Caco-2 (cell line): ENCODE results near the gene SECISBP2L. TPM values are rescaled to one million over a fixed set of nuclear protein-coding genes. Genes with fewer than 3 reads are reported as not detected.

Experiments
- BruUV-seq: library from RNA; stranded (reverse); fragments of 400-500 nt; replicated peaks from 2 replicates; lab custom pipeline; 2021; lab: Mats Ljungman, UMichigan
- CTCF ChIA-PET: fragments of 300-600 bp; sonication (Branson Sonifier 250); formaldehyde crosslinking; loops from one replicate; lab custom pipeline; 2022; ENCODE audit warnings: antibody characterized with exemption; lab: Charles Lee
- POLR2A ChIA-PET: fragments of 300-600 bp; sonication (Branson Sonifier 250); formaldehyde crosslinking; loops from one replicate; lab custom pipeline; 2022; ENCODE audit warnings: antibody characterized with exemption; lab: Charles Lee
- DNase-seq, 2 experiments: peaks; one replicate each; pipeline versions ENCODE4 v3.0.0 to v3.0.0-alpha.2; 2020 to 2022
- H3K27me3 ChIP-seq: replicated peaks from 2 replicates; pipeline ENCODE4 v1.6.0; 2011; ENCODE audit warnings: low read length; ENCODE audit not compliant: control insufficient read depth, insufficient read depth
- H3K36me3 ChIP-seq: 2 replicates; pipeline ENCODE4 v1.5.1; 2011; ENCODE audit warnings: low read length; ENCODE audit not compliant: control insufficient read depth, insufficient read depth
- H3K4me1 ChIP-seq: fragments of 250-450 bp; sonication (Bioruptor Pico); 2 replicates; pipeline ENCODE4 v1.5.1; 2020; ENCODE audit warnings: mild to moderate bottlenecking
- H3K4me3 ChIP-seq: 2 replicates; pipeline ENCODE4 v1.5.1; 2011; ENCODE audit warnings: low read depth, mild to moderate bottlenecking, control low read depth, low read length
- H3K9me3 ChIP-seq: fragments of 250-450 bp; sonication (Bioruptor Pico); 2 replicates; pipeline ENCODE4 v1.5.1; 2020; ENCODE audit warnings: mild to moderate bottlenecking, moderate library complexity
- H3K27ac Mint-ChIP-seq: one replicate; pipeline ENCODE4 v1.8.0; 2022; ENCODE audit warnings: mixed read lengths; ENCODE audit not compliant: unreplicated experiment
- H3K27me3 Mint-ChIP-seq: one replicate; pipeline ENCODE4 v1.8.0; 2022; ENCODE audit warnings: mixed read lengths; ENCODE audit not compliant: insufficient read depth, unreplicated experiment
- H3K36me3 Mint-ChIP-seq: one replicate; pipeline ENCODE4 v1.8.0; 2022; ENCODE audit warnings: mild to moderate bottlenecking, mixed read lengths; ENCODE audit not compliant: insufficient read depth, unreplicated experiment
- H3K4me1 Mint-ChIP-seq: one replicate; pipeline ENCODE4 v1.8.0; 2022; ENCODE audit warnings: low read depth, mixed read lengths; ENCODE audit not compliant: unreplicated experiment
- H3K4me3 Mint-ChIP-seq: one replicate; pipeline ENCODE4 v1.8.0; 2022; ENCODE audit warnings: mild to moderate bottlenecking, moderate library complexity, mixed read lengths; ENCODE audit not compliant: unreplicated experiment
- H3K9me3 Mint-ChIP-seq: one replicate; pipeline ENCODE4 v1.8.0; 2022; ENCODE audit warnings: mixed read lengths; ENCODE audit not compliant: unreplicated experiment
- intact Hi-C: fragments of 100-400 bp; cut with micrococcal nuclease; formaldehyde crosslinking; loops from one replicate; pipeline ENCODE4 v1.10.0; 2022; ENCODE audit not compliant: unreplicated experiment
- total RNA-seq: library from RNA; stranded (reverse); gene quantifications from 2 replicates; pipeline ENCODE4 v1.2.3, GENCODE V29; 2022
- TF ChIP-seq, protein P1 (sequence below), 2 experiments: fragments of 200-600 bp in 1 of 2; IDR thresholded peaks; 1 replicate in 1 of 2; 2 replicates in 1 of 2; pipeline versions ENCODE4 v1.5.1 to v1.8.0; 2011 to 2022; ENCODE audit warnings: antibody characterized with exemption in 1 of 2, control low read depth in 1 of 2, inconsistent platforms in 1 of 2, low read depth in 1 of 2, low read length in 1 of 2, mild to moderate bottlenecking in 1 of 2, moderate library complexity in 1 of 2; ENCODE audit not compliant: insufficient read depth in 1 of 2, severe bottlenecking in 1 of 2, unreplicated experiment in 1 of 2

The SECISBP2L gene
- total RNA-seq, 1 experiment from 2014 or later = 27.9 TPM

DNA sequence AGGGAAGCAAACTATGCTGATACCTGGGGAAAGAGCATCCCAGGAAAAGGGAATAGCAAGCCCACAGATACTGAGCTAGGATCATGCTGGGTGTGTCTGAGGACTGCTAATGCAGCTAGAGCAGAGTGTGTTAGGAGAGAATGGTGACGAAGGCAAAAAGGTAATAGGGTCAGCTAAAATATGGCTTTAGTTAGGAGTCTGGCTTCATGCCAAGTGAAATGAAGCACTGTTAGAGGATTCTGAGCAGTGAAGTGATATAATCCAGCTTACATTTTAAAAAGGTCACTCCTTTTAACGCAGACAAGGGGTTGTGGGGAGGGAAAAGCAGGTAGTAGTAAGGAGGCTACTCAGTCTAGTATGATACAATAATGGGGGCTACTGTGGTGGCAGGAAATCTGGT is 30.4 kb downstream of the SECISBP2L start:
- no peaks in the 10 kb centered on the region for H3K9me3 ChIP-seq
- DNase-seq = no peak

GRCh38 chr15:48999314-48999713 is 46.9 kb downstream of the SECISBP2L start:
- H3K9me3 Mint-ChIP-seq = no peaks in the 10 kb centered on the region
- BruUV-seq = no TSS peak
- TF ChIP-seq, protein P1, sequence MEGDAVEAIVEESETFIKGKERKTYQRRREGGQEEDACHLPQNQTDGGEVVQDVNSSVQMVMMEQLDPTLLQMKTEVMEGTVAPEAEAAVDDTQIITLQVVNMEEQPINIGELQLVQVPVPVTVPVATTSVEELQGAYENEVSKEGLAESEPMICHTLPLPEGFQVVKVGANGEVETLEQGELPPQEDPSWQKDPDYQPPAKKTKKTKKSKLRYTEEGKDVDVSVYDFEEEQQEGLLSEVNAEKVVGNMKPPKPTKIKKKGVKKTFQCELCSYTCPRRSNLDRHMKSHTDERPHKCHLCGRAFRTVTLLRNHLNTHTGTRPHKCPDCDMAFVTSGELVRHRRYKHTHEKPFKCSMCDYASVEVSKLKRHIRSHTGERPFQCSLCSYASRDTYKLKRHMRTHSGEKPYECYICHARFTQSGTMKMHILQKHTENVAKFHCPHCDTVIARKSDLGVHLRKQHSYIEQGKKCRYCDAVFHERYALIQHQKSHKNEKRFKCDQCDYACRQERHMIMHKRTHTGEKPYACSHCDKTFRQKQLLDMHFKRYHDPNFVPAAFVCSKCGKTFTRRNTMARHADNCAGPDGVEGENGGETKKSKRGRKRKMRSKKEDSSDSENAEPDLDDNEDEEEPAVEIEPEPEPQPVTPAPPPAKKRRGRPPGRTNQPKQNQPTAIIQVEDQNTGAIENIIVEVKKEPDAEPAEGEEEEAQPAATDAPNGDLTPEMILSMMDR (IDR thresholded peaks at IDR 0.05; ENCODE audit: insufficient read depth in 1 of 2, low read depth in 1 of 2, low read length in 1 of 2, severe bottlenecking in 1 of 2, unreplicated experiment in 1 of 2) = no peak
- H3K4me3 Mint-ChIP-seq = no peak overlapping the region
- H3K4me1 ChIP-seq = no peaks in the 10 kb centered on the region
- no peaks in the 10 kb centered on the region for H3K36me3 ChIP-seq
- DNase-seq = no peak
- no peaks in the 10 kb centered on the region for H3K27me3 ChIP-seq
- H3K4me3 ChIP-seq = no peak overlapping the region
- POLR2A ChIA-PET = no interaction called here
- intact Hi-C loops = no loop called here
- no peaks in the 10 kb centered on the region for H3K4me1 Mint-ChIP-seq
- H3K36me3 Mint-ChIP-seq = peaks cover 33% of the 10 kb centered on the region
- H3K9me3 ChIP-seq = no peaks in the 10 kb centered on the region
- no peak overlapping the region for H3K27ac Mint-ChIP-seq
- CTCF ChIA-PET = no interaction called here
- no peaks in the 10 kb centered on the region for H3K27me3 Mint-ChIP-seq

More for the DNA sequence above, 30.4 kb downstream of the SECISBP2L start:
- Mint-ChIP-seq H3K4me1 (no peaks in the 10 kb centered on the region), H3K4me3 (no peak overlapping the region), H3K27me3 (no peaks in the 10 kb centered on the region), H3K27ac (no peak overlapping the region), H3K36me3 (peaks cover 32% of the 10 kb centered on the region), H3K9me3 (no peaks in the 10 kb centered on the region)
- no peaks in the 10 kb centered on the region for H3K27me3 ChIP-seq
- intact Hi-C loops = no loop called here
- no TSS peak for BruUV-seq
- CTCF ChIA-PET = no interaction called here
- no peaks in the 10 kb centered on the region; the same call in 1 of the 2 replicates for H3K36me3 ChIP-seq
- TF ChIP-seq, protein P1 (IDR thresholded peaks at IDR 0.05; ENCODE audit: insufficient read depth in 1 of 2, low read depth in 1 of 2, low read length in 1 of 2, severe bottlenecking in 1 of 2, unreplicated experiment in 1 of 2) = no peak
- H3K4me1 ChIP-seq = no peaks in the 10 kb centered on the region
- H3K4me3 ChIP-seq = no peak overlapping the region
- POLR2A ChIA-PET = interaction anchor here (0.5 kb wide), 1 partner anchor 1331 kb away, joined by 9 read pairs; no protein-coding TSS in a partner anchor

DNA sequence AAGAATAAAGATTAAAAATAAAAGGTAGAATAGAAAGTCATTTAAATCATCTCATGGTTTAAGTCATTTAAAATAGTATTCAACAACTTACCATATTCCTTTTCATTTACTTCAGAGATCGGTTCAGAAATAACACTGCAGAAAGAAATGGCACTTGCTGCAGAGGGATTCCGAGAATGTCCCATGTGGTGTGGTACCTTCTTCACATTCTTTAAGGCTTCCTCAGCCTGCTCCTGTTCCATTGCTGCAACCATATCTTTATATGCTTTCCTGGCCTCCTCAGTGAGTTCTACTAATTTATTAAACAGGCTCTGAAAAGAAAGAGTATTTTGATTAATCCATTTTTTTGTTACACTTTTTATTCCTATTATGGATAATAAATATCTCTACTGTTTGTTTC is 50.0 kb downstream of the SECISBP2L start:
- POLR2A ChIA-PET = no interaction called here

More for the DNA sequence above, 50.0 kb downstream of the SECISBP2L start:
- Mint-ChIP-seq H3K27ac (no peak overlapping the region), H3K36me3 (peaks cover 47% of the 10 kb centered on the region), H3K4me3 (no peak overlapping the region), H3K9me3 (no peaks in the 10 kb centered on the region), H3K4me1 (no peaks in the 10 kb centered on the region), H3K27me3 (no peaks in the 10 kb centered on the region)
- no peak for DNase-seq
- BruUV-seq = no TSS peak
- H3K36me3 ChIP-seq = no peaks in the 10 kb centered on the region
- TF ChIP-seq, protein P1 (IDR thresholded peaks at IDR 0.05; ENCODE audit: insufficient read depth in 1 of 2, low read depth in 1 of 2, low read length in 1 of 2, severe bottlenecking in 1 of 2, unreplicated experiment in 1 of 2) = no peak
- CTCF ChIA-PET = no interaction called here
- intact Hi-C loops = no loop called here
- H3K4me1 ChIP-seq = no peaks in the 10 kb centered on the region
- H3K9me3 ChIP-seq = no peaks in the 10 kb centered on the region
- no peak overlapping the region for H3K4me3 ChIP-seq
- no peaks in the 10 kb centered on the region for H3K27me3 ChIP-seq
